ENCODE results near the gene F11. TPM values are rescaled to one million over a fixed set of nuclear protein-coding genes. Genes with fewer than 3 reads are reported as not detected.
"Not testable (repeated sequence)": the region's sequence is repeated elsewhere in the genome, so short reads cannot be mapped to it uniquely, and the experiment has no call there.

F11 gene
- total RNA-seq, 2 donors from 2014 or later = 18.4 to 53.1 TPM

- 75 to 78% methylated on average over 4 of the region's 4 CpGs for WGBS, 2 donors
- DNase-seq (no peak), ATAC-seq (no peak)
- no peak for TF ChIP-seq POLR2A (IDR thresholded peaks at IDR 0.05)
- no peak for TF ChIP-seq CTCF (IDR thresholded peaks at IDR 0.05)
- peaks cover 0 to 2% of the 10 kb centered on the region in 2 donors for H3K36me3 ChIP-seq (replicated peaks in 1 of 2; ENCODE audit: insufficient read depth in 1 of 2, low read depth in 2 of 2)
- intact Hi-C loops (cut with DNase I) = no loop called here
- H3K27me3 ChIP-seq = no peaks in the 10 kb centered on the region
- no peaks in the 10 kb centered on the region for H3K9me3 ChIP-seq
- H3K27ac ChIP-seq = no peak overlapping the region
- H3K4me3 ChIP-seq = no peak overlapping the region
- no peaks in the 10 kb centered on the region for H3K4me1 ChIP-seq
Measured at GRCh38 chr4:186241616-186242015, 24.4 kb upstream of the F11 start.

- intact Hi-C loops (cut with DNase I); H3K36me3 ChIP-seq (replicated peaks in 1 of 2; ENCODE audit: insufficient read depth in 1 of 2, low read depth in 2 of 2); H3K27ac ChIP-seq; H3K27me3 ChIP-seq; DNase-seq; H3K4me3 ChIP-seq; ATAC-seq; H3K4me1 ChIP-seq; H3K9me3 ChIP-seq: not testable (repeated sequence)
- WGBS, 2 donors = 74 to 88% methylated on average over 10 of the region's 10 CpGs
Measured at GRCh38 chr4:186242031-186242430, 24.0 kb upstream of the F11 start.

GRCh38 chr4:186243331-186243730 lies 22.7 kb upstream of the F11 start:
- TF ChIP-seq CTCF (IDR thresholded peaks at IDR 0.05) (no peak), POLR2A (IDR thresholded peaks at IDR 0.05) (no peak)
- H3K36me3 ChIP-seq (replicated peaks in 1 of 2; ENCODE audit: insufficient read depth in 1 of 2, low read depth in 2 of 2) = peaks cover 0 to 2% of the 10 kb centered on the region in 2 donors
- DNase-seq = no peak
- intact Hi-C loops (cut with DNase I) = no loop called here
- ATAC-seq = no peak
- H3K4me1 ChIP-seq = no peaks in the 10 kb centered on the region
- no peak overlapping the region for H3K4me3 ChIP-seq
- WGBS, 2 donors = 94 to 95% methylated on average over 2 of the region's 2 CpGs
- no peaks in the 10 kb centered on the region for H3K27me3 ChIP-seq
- H3K9me3 ChIP-seq = no peaks in the 10 kb centered on the region
- H3K27ac ChIP-seq = no peak overlapping the region

- no peak overlapping the region for H3K4me3 ChIP-seq
- 83 to 93% methylated on average over 5 of the region's 5 CpGs for WGBS, 2 donors
- intact Hi-C loops (cut with DNase I) = no loop called here
- ATAC-seq (no peak), DNase-seq (no peak)
- H3K36me3 ChIP-seq (replicated peaks in 1 of 2; ENCODE audit: insufficient read depth in 1 of 2, low read depth in 2 of 2) = peaks cover 0 to 2% of the 10 kb centered on the region in 2 donors
- TF ChIP-seq CTCF (IDR thresholded peaks at IDR 0.05) = no peak
- no peak for TF ChIP-seq POLR2A (IDR thresholded peaks at IDR 0.05)
- H3K27me3 ChIP-seq = no peaks in the 10 kb centered on the region
- H3K27ac ChIP-seq = no peak overlapping the region
- H3K9me3 ChIP-seq = no peaks in the 10 kb centered on the region
- peaks cover under 1% of the 10 kb centered on the region for H3K4me1 ChIP-seq
Measured at GRCh38 chr4:186244835-186245234, 21.2 kb upstream of the F11 start.

GRCh38 chr4:186247062-186247752 lies 18.8 kb upstream of the F11 start:
- 89 to 90% methylated on average over 9 of the region's 9 CpGs for WGBS, 2 donors
- DNase-seq; H3K9me3 ChIP-seq; H3K4me3 ChIP-seq; ATAC-seq; H3K27ac ChIP-seq; intact Hi-C loops (cut with DNase I); H3K36me3 ChIP-seq (replicated peaks in 1 of 2; ENCODE audit: insufficient read depth in 1 of 2, low read depth in 2 of 2); H3K27me3 ChIP-seq: not testable (repeated sequence)
- peaks cover 19% of the 10 kb centered on the region for H3K4me1 ChIP-seq

GRCh38 chr4:186248643-186249042 lies 17.3 kb upstream of the F11 start:
- 92 to 95% methylated on average over 1 of the region's 1 CpG for WGBS, 2 donors
- H3K9me3 ChIP-seq = no peaks in the 10 kb centered on the region
- no peak overlapping the region for H3K27ac ChIP-seq
- ATAC-seq (no peak), DNase-seq (no peak)
- no peaks in the 10 kb centered on the region for H3K36me3 ChIP-seq (replicated peaks in 1 of 2; ENCODE audit: insufficient read depth in 1 of 2, low read depth in 2 of 2)
- intact Hi-C loops (cut with DNase I) = no loop called here
- H3K4me3 ChIP-seq = no peak overlapping the region
- peaks cover 19% of the 10 kb centered on the region for H3K4me1 ChIP-seq
- TF ChIP-seq POLR2A (IDR thresholded peaks at IDR 0.05) = no peak
- no peak for TF ChIP-seq CTCF (IDR thresholded peaks at IDR 0.05)
- no peaks in the 10 kb centered on the region for H3K27me3 ChIP-seq

All from body of pancreas (tissue), 4 donors.